ENCODE measurements around the gene EYS.

Gene EYS

DNA sequence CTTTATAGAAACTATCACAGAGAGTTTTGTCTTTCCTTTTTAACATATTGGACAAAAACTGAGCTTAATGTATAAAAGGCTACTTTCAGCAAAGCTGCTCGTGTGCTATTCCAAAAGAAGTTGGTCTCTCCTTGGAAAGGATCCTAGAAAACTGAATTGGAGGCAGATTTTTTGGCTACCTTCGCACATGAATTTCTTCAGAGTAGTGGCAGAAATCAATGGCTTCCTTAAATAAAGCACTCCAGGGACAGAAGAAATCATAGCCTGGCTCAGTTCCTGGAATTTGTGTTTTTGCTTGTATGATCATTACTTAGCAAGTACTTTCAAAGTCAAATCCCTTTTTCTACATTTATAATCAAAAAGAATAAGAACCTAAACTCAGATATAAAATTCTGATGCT, 1291.1 kb downstream of the EYS start:
- no peak for DNase-seq

GRCh38 chr6:64411226-64411625, 1295.8 kb downstream of the EYS start:
- no peak for DNase-seq

- no peak for DNase-seq
Measured at GRCh38 chr6:64409948-64410347, 1297.1 kb downstream of the EYS start.

- no peak for DNase-seq
Measured at GRCh38 chr6:64404396-64404795, 1302.6 kb downstream of the EYS start.

DNA sequence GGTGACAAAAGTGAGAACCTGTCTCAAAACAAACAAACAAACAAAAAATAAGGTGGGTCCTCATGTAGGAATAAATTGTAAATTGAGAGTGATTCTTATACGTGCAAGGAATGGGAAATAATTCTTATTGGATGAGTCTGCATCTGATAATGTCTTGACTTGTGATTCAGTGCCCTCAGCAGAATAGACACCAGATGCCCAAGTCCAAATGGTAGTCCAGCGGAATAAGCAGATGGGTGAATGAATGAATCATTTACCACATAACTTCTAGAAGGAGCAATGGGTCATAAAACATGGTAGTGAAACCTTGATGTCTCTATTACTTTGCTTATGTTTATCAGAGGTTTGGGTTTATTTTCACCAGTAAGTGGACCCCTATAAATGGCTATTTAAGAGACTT, 1323.7 kb downstream of the EYS start:
- DNase-seq = no peak

- no peak for DNase-seq
Measured at GRCh38 chr6:64376394-64376793, 1330.6 kb downstream of the EYS start.

DNA sequence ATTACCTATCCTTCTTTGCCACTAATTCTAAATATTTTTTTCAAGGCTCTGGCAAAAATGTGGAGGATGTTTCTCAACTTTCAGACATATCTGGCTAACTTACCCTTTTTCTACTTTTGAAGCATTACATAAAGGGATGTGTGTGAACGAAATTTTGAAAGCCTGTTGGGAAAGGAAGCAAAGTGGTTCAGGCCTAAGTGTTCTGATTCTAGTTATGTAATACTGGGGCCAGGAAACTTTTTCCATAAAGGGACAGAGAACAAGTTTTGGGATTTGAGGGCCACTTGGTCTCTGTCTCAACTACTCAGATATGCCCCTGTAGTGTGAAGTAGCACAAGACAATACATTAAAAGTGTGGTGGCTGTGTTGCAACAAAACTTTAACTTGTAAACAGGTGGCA, 1349.6 kb downstream of the EYS start:
- DNase-seq = no peak

GRCh38 chr6:64347411-64347810, 1359.6 kb downstream of the EYS start:
- DNase-seq = no peak

- no peak for DNase-seq
Measured at GRCh38 chr6:64335195-64335594, 1371.8 kb downstream of the EYS start.

- DNase-seq = no peak
Measured at GRCh38 chr6:64334636-64335035, 1372.4 kb downstream of the EYS start.

GRCh38 chr6:64330694-64331307, 1376.2 kb downstream of the EYS start:
- peak; percentile 83 for DNase-seq

DNA sequence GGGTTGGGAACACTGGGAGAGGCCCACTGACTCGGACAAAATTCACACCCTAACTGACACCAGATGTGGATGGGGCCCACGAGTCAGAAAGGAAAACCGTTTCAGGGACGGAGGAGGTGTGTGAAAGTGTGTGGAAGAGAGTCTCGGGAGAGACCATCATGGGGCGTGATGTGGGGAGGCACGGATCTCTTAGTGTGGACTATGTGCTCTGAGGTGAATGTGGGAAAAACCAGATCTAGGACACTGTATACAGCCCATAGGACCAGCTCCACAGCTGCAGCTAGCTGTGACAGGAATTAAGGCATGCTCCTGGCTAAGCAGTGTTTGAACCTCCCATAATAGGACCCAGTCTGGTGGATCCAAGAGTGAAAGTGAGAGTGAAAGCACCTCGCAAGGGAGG, 1380.1 kb downstream of the EYS start:
- no peak for DNase-seq

DNA sequence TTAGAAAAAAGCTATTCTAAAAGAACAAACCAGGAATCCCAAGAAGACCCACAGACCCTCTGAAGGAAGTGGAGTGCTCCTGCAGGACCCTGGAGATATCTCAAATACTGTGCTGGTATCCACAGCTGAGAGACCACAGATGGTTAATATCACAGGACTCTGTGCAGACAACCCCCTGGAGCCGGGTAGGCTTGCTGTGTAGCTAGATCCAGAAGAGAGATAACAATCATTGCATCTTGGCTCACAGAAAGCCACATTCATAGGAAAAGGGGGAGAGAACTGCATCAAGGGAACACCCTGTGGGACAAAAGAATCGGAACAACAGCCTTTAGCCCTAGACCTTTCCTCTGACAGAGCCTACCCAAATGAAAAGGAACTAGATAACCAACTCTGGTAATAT, 1381.9 kb downstream of the EYS start:
- no peak for DNase-seq

DNA sequence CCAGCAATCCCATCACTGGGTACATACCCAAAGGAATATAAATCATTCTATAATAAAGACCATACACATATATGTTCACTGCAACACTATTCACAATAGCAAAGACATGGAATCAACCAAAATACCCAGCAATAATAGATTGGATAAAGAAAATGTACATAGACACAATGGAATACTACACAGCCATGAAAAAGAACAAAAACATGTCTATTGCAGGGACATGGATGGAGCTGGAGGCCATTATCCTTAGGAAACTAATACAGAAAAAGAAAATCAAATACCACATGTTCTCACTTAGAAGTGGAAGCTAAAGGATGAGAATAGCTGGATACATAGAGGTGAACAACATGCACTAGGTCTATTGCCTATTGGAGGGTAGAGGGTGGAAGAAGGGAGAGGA, 1396.8 kb downstream of the EYS start:
- no peak for DNase-seq

DNA sequence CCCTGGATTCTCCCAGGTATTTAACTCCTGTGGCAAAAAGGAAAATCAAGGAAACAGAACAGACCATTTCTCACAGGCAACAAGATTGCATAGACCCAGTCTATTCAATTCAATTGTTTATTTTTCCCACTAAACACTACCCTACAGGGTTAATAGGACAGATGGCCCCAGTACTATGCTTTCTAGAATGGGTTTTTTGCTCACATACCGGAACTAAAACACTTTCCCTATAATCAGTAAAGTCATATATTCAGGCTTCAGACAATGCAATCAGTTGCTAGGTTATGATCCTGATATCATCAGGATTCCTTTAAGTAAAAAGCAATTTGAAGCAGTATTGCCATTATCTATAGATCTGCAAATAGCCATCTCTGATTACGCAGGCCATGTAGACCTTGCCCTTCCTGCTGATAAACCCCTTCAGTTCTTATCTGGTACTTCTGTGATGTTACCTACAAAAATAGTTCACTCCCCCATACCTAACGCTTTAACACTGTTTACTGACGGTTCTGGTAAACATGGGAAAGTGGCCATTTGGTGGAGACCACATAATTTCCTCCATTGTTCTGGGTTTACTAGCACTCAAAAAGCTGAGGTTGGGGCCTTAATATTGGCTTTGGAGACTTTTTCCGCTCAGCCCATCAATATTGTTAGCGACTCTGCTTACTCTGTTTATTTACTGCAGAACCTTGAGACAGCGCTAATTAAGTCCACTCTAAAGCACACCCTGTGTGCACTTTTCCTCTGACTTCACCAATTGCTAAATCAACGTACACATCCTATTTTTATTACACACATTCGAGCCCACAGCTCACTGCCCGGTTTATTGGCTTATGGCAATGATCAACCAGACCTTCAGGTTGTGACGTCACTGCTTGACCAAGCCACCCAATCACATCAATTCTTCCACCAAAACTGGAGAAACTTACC, 1405.5 kb downstream of the EYS start:
- no peak for DNase-seq

GRCh38 chr6:64299176-64299575, 1407.8 kb downstream of the EYS start:
- DNase-seq = no peak

DNA sequence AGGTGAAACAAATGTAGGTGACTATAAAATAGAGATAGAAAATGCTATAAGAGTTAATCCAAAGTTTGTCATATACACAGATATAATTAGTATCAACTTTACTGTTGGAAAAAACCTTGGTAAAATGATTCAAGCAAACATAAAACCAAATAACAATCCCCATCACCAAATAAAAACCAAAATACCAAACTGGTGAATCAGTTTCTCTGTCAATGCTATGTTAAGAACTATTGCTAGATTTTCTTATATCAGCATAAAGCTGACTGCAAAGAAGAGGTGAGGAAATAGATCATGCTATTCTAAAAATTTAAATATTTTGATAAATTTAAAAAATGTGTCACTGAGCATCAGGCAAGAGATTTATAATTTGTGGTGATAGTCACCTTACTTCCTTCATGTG, 1413.0 kb downstream of the EYS start:
- no peak for DNase-seq

DNA sequence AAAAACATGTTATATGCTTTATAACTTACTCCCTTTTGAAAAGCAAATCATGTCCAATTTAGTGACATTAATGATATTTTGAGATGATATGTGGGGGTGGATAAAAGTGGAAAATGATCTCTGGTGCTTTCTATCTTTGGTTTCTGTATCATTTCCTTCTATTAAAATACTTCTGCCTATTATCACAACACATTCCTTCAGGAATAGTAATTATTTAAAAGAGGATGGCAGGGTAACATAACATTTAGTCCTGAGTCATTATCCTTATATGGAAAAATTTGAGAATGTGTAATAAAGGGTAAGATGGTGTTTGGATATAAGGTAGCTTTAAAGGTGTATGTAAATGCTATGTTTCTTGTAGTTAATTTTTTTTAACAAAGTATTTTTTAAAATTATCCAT, 1413.7 kb downstream of the EYS start:
- DNase-seq = no peak

DNA sequence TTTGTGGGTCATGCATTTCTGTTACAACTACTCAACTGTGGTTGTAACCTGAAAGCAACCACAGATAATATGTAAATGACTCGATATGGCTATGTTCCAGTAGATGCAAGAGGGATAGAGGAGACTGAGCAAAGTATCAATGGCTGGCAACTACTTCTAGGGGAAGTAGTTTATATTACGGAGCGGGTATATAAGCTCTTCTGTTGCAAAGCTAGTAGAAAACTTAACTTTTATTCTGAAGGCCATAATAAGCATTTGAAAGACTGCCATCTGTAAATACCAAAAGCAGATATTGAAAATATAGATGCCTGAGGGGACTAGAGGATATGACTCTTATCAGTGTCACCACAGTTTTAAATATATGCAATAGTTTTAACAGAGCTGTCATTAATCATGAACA, 1416.2 kb downstream of the EYS start:
- no peak for DNase-seq

GRCh38 chr6:64289931-64290330, 1417.1 kb downstream of the EYS start:
- DNase-seq = no peak

DNA sequence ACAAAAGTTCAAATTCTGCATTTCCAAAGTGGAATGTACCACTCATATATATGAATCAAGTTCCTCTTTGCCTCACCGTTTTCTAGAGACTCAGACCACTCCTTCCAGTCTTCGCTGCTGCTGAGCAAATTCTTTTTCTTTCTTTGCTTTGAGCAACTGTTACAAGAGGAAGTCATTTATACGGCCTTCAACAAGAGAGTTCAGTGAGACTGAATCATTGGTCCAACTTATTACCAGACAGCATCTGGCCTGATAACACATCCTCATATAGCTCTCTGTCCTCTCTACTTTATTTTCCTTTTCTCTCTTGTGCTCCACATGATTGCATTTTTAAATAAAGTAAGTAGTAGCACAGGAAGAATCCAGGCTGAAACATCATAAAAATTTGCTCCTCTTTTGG, 1418.7 kb downstream of the EYS start:
- DNase-seq = no peak

GRCh38 chr6:64281167-64281566, 1425.9 kb downstream of the EYS start:
- DNase-seq = no peak

GRCh38 chr6:64280569-64280968, 1426.5 kb downstream of the EYS start:
- peak; percentile 11 for DNase-seq

- DNase-seq = no peak
Measured at GRCh38 chr6:64270083-64270482, 1436.9 kb downstream of the EYS start.

Data from RPMI8226 (cell line).